Forelimb muscle (tissue), 1 donor: ENCODE measurements around the gene CR1. TPM values are rescaled to one million over a fixed set of nuclear protein-coding genes. Genes with fewer than 3 reads are reported as not detected.
"Not testable (repeated sequence)": the region's sequence is repeated elsewhere in the genome, so short reads cannot be mapped to it uniquely, and the experiment has no call there.

Experiments
- DNase-seq: peaks from one replicate; pipeline ENCODE4 v3.0.0-alpha.2; 2013; ENCODE audit warnings: low read depth
- polyA plus RNA-seq: library from polyadenylated mRNA; unstranded; fragments of 120-200 nt; gene quantifications from one replicate; pipeline ENCODE4 v1.2.1, GENCODE V29; 2013; ENCODE audit not compliant: insufficient read length

Gene CR1
- polyA plus RNA-seq, 1 donor, result 0.78 TPM

DNA sequence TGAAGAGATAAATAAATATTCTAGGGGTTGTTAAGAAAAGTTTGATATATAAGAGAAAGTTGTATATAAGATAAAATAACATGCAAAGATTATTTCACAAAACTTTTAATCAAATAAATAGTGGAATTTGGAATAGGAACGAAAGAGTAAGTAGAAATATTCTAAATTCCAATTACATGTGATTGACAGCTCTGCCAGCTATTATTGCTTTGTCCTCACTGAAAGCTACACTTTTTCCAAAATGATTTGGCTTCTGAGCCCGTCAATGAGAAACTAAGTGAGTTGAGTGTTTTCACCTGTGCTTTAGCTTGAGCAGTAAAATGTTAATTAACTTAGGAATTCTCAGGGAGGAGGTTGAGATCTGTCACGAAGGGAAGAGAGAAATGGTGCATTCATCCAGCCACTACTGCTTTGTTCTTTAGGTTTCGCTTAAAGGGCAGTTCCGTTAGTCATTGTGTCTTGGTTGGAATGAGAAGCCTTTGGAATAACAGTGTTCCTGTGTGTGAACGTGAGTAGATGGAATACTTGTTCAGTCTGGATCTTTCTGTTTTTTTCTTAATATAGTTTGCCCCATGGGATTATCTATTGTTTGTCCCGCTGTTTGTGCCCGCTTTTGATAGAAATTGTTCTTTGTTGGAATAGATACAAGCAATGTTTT is 85.7 kb downstream of the CR1 start:
- DNase-seq, result no peak

DNA sequence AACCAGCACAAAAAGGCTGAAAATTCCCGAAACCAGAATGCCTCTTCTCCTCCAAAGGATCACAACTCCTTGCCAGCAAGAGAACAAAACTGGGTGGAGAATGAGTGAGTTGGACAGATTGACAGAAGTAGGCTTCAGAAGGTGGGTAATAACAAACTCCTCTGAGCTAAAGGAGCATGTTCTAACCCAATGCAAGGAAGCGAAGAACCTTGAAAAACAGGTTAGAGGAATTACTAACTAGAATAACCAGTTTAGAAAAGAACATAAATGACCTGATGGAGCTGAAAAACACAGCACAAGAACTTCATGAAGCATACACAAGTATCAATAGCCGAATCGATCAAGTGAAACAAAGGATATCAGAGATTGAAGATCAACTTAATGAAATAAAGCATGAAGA is 93.5 kb downstream of the CR1 start:
- not testable (repeated sequence) for DNase-seq

GRCh38 chr1:207591205-207591604 is 95.2 kb downstream of the CR1 start:
- DNase-seq, result not testable (repeated sequence)

- not testable (repeated sequence) for DNase-seq
Measured at GRCh38 chr1:207594095-207594494, 98.1 kb downstream of the CR1 start.

- DNase-seq, result no peak
Measured at GRCh38 chr1:207603777-207604176, 107.8 kb downstream of the CR1 start.

GRCh38 chr1:207605444-207606361 is 109.7 kb downstream of the CR1 start:
- no peak for DNase-seq

DNA sequence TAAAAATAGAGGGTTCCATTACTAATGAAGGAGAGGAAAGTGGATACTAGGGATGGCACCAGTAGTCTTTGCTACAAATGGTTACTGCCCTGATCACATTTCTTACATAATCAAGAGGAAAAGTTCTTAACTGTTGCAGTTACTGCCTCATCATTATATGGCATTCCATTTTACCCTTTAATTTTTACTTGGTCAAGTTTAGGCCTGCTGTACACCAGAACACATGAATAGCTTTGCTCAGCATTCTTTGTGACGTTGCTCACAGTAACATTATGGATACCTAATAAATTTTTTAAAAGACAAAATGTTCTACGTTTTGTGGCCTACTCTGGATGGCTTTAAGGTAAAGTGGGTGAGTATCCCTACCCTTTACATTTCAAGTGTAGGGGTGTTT is 110.4 kb downstream of the CR1 start:
- no peak for DNase-seq

GRCh38 chr1:207612762-207613161 is 116.8 kb downstream of the CR1 start:
- DNase-seq, result no peak

GRCh38 chr1:207619871-207620542 is 124.0 kb downstream of the CR1 start:
- DNase-seq, result peak; percentile 17

DNA sequence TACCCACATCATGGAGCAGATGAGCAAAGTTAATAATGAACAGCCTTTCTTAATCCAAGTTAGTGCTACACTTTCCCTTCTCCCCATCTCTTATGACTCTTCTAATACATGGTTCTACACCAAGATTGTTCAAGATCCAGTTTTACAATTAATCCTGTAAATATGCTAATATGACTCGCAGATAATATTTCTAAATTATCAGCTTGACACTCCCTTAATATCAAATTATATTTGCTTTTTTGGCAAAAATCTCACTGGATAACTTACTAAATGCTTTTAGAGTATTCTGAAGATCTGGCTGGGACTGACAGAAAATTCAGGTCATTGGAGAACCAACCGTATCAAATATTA is 124.6 kb downstream of the CR1 start:
- no peak for DNase-seq

DNA sequence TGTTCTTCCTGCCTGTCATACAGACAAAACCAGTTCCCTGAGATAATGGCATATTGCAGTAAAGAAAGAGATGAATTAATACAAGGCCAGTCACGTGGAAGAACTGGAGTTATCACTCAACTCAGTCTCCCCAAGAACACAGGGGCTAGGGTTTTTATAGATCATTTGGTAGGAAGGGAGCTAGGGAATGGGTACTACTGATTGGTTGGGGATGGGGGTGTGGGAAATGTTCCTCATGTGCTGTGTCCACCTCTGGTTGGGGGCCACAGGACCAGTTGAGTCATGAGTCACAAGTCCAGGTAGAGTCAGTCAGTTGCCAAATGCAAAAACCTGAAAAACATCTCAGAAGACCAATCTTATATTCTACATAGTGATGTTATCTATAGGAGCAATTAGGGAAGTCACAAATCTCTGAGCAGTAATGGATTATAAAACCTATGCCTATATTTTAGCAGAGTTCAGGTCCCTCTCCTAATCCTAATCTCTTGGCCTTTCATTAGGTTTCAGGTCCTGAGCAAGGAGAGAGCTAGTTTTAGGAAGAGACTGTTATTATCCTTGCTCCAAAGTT is 129.6 kb downstream of the CR1 start:
- DNase-seq, result not testable (repeated sequence)

DNA sequence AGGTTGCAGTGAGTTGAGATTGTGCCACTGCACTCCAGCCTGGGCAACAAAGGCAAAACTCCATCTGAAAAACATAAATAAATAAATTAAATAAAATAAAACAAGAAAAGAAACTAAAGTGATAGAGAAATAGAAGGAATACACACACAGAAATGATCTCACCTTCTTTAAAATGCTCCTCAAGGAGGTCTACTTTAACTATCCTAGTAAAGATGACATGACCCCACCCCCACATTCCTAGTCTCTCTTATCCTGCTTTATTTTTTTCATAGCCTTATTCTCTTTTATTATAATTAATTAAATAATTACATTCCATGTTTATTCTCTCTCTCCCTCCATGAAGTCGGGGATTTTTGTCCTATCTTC is 131.0 kb downstream of the CR1 start:
- DNase-seq, result no peak

DNA sequence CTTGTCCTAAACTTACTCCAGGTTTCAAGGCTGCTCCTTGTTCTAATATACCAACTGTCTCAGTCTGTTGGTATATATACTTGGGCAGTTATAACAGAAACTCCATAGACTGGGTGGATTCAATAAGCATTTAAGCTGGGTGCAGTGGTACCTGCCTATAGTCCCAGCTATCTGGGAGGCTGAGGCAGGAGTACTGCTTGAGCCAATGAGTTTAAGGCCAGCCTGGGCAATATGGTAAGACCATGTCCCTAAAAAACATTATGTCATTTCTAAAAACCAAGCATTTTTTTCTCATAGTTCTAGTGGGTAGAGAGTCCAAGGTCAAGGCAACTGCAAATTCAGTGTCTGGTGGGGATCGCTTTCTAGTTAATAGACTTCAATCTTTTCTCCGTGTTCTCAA is 131.5 kb downstream of the CR1 start:
- no peak for DNase-seq

DNA sequence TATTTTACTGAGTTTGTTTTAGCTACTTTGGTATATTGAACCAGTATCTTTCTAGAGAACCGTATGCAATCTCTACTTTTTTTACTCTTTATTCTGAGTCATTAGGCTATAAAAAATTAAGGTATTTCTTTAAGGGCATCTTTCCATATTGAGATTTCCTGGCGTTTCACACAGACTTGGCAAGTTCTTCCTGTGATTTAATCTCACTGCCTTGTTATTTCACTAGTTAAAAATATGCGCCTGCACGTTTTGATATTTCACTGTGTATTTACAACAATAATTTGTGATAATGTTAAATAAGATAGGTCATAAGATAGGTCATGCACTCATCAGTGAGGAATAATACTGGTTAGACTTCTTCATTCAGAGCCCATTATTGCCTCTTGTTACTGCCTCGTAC is 132.8 kb downstream of the CR1 start:
- no peak for DNase-seq

DNA sequence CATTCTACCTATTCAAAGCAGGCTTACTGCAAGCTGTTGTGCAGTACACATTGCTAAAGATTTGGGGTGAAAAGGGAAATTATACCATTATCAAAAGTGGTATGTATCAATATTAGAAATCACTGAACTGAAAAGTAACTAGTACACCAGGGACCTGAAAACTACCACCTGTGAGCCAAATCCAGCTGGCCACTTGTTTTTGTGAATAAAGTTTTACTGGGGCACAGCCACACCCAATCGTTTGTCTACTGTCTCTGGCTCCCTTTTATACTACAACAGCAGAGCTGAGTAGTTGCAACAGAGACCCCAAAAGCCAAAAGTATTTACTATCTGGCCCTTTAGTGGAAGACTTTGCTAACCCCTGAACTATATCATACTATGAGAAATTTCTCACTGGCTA is 135.2 kb downstream of the CR1 start:
- no peak for DNase-seq

DNA sequence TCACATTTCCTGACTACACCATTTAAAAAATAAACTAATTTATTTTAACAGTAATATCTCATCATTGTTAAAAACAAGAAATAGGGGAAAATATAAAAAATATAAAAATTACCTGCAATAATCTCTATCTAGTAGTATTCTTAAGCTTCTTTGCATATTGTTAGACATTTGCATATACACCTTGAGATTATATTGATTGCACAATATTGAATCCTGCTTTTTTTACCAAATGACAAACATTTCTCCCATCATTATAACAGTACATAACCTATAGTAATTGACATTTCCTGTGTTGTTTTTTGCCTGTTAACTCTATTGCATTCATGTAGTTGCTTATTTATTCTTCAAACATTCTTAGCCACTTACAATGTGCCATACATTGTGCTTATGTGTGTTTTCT is 137.3 kb downstream of the CR1 start:
- no peak for DNase-seq

DNA sequence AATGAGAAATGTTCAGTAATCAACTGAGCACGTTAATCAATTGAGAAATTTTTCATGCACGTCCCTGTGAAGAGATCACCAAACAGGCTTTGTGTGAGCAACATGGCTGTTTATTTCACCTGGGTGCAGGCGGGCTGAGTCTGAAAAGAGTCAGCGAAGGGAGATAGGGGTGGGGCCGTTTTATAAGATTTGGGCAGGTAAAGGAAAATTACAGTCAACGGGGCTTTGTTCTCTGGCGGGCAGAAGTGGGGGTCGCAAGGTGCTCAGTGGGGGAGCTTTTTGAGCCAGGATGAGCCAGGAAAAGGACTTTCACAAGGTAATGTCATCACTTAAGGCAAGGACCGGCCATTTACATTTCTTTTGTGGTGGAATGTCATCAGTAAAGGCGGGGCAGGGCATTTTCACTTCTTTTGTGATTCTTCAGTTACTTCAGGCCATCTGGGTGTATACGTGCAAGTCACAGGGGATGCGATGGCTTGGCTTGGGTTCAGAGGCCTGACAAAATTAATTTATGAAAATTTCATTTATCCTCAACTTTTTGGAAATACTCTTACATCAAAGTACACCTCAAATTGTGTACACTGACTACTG is 137.8 kb downstream of the CR1 start:
- DNase-seq, result not testable (repeated sequence)

- not testable (repeated sequence) for DNase-seq
Measured at GRCh38 chr1:207634293-207634692, 138.3 kb downstream of the CR1 start.

DNA sequence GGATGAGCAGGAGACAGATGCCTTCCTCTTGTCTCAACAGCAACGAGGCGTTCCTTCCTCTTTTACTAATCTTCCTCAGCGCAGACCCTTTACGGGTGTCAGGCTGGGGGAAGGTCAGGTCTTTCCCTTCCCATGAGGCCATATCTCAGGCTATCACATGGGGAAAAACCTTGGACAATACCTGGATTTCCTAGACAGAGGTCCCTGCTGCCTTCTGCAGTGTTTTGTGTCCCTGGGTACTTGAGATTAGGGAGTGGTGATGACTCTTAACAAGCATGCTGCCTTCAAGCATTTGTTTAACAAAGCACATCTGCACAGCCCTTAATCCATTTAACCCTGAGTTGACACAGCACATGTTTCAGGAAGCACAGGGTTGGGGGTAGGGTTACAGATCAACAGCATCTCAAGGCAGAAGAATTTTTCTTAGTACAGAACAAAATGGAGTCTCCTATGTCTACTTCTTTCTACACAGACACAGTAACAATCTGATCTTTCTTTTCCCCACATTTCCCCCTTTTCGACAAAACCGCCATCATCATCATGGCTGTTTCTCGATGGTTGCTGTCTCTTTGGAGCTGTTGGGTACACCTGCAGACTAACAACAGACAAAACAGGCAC is 139.7 kb downstream of the CR1 start:
- DNase-seq, result not testable (repeated sequence)

- DNase-seq, result not testable (repeated sequence)
Measured at GRCh38 chr1:207638487-207639145, 142.7 kb downstream of the CR1 start.

DNA sequence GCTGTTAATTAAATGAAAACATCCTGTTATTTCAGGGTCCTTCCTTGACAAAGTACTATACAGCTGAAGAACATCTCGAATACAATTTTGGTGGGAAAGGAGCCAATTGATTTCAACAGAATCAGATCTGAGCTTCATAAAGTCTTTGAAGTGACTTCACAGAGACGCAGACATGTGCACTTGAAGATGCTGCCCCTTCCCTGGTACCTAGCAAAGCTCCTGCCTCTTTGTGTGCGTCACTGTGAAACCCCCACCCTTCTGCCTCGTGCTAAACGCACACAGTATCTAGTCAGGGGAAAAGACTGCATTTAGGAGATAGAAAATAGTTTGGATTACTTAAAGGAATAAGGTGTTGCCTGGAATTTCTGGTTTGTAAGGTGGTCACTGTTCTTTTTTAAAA is 143.4 kb downstream of the CR1 start:
- not testable (repeated sequence) for DNase-seq
